ENCODE results near the gene TNIK.

The TNIK gene

DNA sequence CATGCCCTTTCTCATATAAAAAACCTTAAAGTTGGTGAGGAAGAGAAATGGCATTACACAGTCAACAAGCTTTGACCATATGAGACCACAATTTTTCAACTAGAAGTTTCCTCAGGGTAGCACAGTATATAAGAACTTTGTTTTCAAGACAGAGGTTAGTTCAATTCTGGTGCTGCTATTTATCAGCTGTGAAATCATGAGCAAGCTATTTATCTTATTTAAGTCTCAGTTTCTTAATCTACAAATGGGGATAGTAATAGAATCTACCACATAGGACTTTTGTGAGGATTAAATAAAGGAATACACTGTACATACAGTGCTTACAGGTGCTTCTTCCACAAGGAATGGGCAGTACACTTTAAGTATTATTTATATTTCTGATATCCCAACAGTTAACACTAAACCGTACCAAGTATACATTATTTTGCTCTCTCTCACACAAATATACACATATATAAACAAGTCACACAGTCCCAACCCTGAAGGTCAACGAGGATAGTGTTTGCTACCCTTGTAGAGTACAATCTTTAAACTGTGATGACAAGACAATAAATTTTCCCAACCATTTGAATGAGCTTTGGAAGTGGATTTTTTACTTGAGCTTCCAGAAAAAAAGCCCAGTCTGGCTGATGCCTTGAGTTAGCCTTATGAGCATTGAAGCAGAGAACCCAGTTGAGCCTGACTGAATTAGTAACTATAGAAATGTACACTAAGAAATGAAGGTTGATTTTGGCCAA lies 178.8 kb downstream of the TNIK start:
- TF ChIP-seq ZFX (IDR thresholded peaks at IDR 0.05; ENCODE audit: borderline replicate concordance): no peak
- TF ChIP-seq, protein P1, sequence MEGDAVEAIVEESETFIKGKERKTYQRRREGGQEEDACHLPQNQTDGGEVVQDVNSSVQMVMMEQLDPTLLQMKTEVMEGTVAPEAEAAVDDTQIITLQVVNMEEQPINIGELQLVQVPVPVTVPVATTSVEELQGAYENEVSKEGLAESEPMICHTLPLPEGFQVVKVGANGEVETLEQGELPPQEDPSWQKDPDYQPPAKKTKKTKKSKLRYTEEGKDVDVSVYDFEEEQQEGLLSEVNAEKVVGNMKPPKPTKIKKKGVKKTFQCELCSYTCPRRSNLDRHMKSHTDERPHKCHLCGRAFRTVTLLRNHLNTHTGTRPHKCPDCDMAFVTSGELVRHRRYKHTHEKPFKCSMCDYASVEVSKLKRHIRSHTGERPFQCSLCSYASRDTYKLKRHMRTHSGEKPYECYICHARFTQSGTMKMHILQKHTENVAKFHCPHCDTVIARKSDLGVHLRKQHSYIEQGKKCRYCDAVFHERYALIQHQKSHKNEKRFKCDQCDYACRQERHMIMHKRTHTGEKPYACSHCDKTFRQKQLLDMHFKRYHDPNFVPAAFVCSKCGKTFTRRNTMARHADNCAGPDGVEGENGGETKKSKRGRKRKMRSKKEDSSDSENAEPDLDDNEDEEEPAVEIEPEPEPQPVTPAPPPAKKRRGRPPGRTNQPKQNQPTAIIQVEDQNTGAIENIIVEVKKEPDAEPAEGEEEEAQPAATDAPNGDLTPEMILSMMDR (IDR thresholded peaks at IDR 0.05): no peak
- H3K27ac ChIP-seq: no peak overlapping the region

DNA sequence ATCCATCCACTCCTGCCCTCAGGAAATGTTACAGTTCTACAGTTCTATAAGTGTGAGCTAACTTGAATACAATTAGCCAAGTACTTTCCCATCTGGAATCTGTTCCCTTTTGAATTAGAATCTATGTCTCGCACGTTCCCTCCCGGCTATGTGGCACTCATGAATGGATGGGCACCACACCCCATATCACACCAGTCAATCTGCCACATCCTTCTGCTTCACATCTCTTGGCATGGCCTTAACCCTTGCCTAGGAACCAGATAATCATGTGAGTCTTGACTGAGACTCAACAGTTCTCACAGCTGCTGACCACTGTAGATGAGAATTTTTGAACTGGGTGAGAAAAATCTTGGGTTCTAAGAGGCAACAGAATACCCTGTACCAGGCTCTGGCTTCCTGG lies 180.2 kb downstream of the TNIK start:
- TF ChIP-seq ZFX (IDR thresholded peaks at IDR 0.05; ENCODE audit: borderline replicate concordance): no peak
- TF ChIP-seq, protein P1 (IDR thresholded peaks at IDR 0.05): no peak
- no peak overlapping the region for H3K27ac ChIP-seq

DNA sequence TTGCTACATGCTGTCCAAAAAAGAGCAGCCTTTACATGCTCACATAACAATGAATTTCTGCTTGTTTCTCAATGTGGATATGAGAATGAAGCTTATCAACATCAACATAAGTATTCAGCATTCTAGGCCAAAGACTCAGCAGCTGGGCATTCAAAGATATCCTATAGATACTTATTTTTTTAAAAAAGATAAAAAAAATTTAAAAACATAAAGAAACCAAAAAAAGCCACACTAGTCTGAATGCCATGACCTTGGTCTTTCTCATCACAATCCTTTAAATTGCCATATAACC lies 182.0 kb downstream of the TNIK start:
- no peak for TF ChIP-seq ZFX (IDR thresholded peaks at IDR 0.05; ENCODE audit: borderline replicate concordance)
- TF ChIP-seq, protein P1 (IDR thresholded peaks at IDR 0.05): no peak
- H3K27ac ChIP-seq: no peak overlapping the region

DNA sequence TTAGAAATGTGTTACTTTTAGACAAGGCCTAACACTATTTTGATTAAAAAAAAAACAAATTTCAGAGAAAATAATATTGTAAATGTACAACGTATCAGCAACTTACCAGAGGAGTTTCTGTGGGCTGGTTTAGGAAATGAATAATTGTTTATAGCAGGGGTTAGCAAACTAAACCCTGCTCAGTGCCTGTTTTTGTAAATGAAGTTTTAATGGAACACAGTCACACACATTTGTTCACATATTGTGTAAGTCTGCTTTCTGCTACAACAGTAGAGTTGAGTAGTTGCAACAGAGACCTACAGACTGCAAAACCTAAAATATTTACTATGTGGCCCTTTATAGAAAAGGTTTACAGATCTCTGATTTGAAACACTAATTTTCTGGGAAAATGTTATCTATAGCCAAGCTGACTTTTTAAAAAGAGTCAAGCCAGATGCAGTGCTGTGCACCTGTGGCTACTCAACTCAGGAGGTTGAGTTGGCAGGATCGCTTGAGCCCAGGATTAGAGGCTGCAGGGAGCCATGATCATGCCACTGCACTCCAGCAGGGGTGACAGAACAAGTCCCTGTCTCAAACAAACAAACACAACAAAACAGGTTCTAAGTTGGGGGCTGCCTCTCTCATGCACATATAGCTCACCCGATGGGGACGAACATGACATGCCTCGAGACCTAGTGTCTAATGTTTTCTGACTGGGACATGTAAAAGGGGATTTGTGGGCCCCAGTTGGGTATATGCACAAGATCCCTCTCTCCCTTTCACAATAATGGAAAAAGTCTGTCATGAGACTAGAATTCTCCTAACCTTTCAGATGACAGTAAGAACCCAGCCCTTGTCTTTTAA lies 182.5 kb downstream of the TNIK start:
- H3K27ac ChIP-seq: no peak overlapping the region
- TF ChIP-seq, protein P1 (IDR thresholded peaks at IDR 0.05): no peak
- TF ChIP-seq ZFX (IDR thresholded peaks at IDR 0.05; ENCODE audit: borderline replicate concordance): no peak

DNA sequence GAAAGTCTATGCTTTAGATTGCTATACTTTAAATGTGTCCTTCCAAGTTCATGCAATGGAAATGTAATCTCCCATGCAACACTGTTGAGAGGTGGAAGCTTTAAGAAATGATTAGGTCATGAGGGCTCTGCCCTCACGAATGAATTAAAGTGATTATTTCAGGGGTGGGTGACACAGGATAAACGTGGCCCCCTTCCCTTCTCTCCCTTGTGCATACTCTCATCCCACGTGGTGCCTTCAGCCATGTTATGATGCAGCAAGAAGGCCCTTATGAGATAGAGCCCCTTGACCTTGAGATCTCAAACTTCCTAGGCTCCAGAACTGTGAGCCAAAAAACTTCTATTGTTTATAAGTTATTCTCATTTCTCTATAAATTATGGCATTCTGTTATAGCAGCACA lies 183.3 kb downstream of the TNIK start:
- no peak for TF ChIP-seq ZFX (IDR thresholded peaks at IDR 0.05; ENCODE audit: borderline replicate concordance)
- TF ChIP-seq, protein P1 (IDR thresholded peaks at IDR 0.05): no peak
- H3K27ac ChIP-seq: no peak overlapping the region

DNA sequence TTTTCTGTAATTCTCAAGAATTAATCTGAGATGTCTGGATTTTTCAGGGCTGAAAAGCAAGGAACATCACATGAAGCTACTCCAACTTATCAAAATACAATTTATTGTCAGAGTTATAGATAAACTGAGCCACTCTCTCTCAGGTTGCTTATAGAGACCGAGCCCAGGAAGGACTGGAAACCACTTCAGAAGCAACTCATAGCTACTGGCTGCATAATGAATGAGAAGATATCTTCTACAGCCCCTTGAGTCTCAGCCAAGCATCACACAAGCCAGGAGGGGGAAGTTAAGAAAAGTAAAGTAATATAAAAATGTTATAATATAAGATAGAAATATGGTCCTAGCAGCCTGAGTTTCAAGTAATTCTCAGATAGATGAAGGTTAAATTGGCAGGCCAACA lies 186.0 kb downstream of the TNIK start:
- no peak overlapping the region for H3K27ac ChIP-seq
- TF ChIP-seq, protein P1 (IDR thresholded peaks at IDR 0.05): no peak
- no peak for TF ChIP-seq ZFX (IDR thresholded peaks at IDR 0.05; ENCODE audit: borderline replicate concordance)

DNA sequence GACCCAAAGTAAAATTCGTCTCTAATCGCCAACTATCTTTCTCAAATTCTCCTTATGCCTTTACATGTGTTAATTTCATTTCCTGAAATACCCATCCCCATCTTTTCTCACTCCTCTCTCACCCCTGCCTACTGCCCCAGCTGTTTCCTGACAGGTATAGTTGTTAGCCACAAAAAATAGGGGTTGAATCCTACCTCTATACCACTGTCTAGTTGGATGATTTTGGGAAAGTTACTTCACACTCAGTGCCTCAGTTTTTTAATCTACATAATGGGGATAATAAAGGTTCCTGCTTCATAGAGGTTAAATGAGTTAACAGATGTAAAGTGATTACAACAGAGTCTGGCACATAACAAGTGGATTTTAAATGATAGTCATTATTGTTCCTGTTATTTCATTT lies 189.7 kb downstream of the TNIK start:
- no peak overlapping the region for H3K27ac ChIP-seq
- TF ChIP-seq, protein P1 (IDR thresholded peaks at IDR 0.05): no peak
- no peak for TF ChIP-seq ZFX (IDR thresholded peaks at IDR 0.05; ENCODE audit: borderline replicate concordance)
